Stimulated activated naive B cell treated with anti-CD40 and anti-IgM and Interleukin-4, amounts not matched to agents 10 μg/mL and 1 μg/mL and 100 μg/mL, for 72 hours (primary cell): Measurements from ENCODE around the gene FHAD1.

ENCODE experiments used
- ATAC-seq, 2 donors: fragments of 150-1000 bp; cut with Tn5 transposase; replicated peaks; 2 replicates each; pipeline ENCODE4 v1.10.0; 2021; ENCODE audit warnings: moderate library complexity in 1 of 2
- DNase-seq: peaks from one replicate; pipeline ENCODE4 v3.0.0; 2021
- H3K27ac Mint-ChIP-seq: one replicate; pipeline ENCODE4 v1.8.0; 2022; ENCODE audit warnings: mild to moderate bottlenecking, mixed read lengths
- H3K27me3 Mint-ChIP-seq, 2 donors: one replicate each; pipeline ENCODE4 v1.8.0; 2022; ENCODE audit warnings: mixed read lengths in 2 of 2
- H3K36me3 Mint-ChIP-seq, 2 donors: one replicate each; pipeline ENCODE4 v1.8.0; 2022; ENCODE audit warnings: mixed read lengths in 2 of 2, mild to moderate bottlenecking in 1 of 2
- H3K4me1 Mint-ChIP-seq, 2 donors: one replicate each; pipeline ENCODE4 v1.8.0; 2022; ENCODE audit warnings: mixed read lengths in 2 of 2, mild to moderate bottlenecking in 1 of 2
- H3K4me3 Mint-ChIP-seq, 2 donors: one replicate each; pipeline ENCODE4 v1.8.0; 2022; ENCODE audit warnings: mild to moderate bottlenecking in 2 of 2, mixed read lengths in 2 of 2, moderate library complexity in 1 of 2
- H3K9me3 Mint-ChIP-seq, 2 donors: one replicate each; pipeline ENCODE4 v1.8.0; 2022; ENCODE audit warnings: mixed read lengths in 2 of 2, mild to moderate bottlenecking in 1 of 2

The FHAD1 gene

DNA sequence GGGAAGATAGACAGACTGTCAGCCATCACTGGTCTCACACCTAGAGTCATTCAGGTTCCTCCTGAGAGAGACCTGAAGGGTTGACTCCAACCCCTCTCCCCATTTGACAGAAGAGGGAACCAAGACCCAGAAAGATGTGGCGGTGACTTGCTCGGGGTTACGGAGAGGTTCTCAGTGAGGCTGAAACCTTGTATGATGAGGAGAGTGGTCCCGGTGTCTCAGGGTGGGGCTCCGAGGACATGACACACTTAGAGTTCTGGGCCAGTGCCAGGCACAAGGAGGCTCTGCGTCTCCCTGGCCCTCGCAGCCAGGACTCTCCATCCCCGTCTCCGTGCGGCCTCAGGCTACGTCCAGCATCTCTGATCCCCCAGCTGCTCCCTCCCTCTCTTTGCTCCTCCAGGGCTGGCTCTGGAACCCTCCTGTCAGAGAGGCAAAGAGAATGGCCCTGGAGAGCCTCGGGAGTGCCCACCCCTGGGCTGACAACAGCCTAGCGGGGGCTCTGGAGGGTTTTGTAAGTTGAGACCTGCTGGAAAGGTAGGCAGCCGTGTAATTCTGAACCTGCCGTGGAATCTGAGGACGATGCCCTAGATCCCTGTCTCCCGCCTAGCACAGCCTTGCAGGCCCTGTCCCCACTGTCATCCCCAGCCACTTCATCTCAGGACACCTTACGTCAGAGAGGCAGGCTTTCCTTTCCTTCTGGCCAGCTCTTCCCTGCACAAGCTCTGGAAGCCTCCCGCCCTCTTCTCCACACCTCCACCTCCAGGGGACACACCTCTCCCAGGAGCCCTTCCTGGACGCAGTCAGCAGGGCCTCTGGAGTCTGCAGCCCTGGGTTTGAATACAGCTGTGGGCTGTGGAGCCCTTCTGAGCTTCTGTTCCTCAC is 166.8 kb downstream of the FHAD1 start:
- peaks cover 8 to 24% of the 10 kb centered on the region in 2 donors for H3K36me3 Mint-ChIP-seq
- no peak for DNase-seq
- H3K27ac Mint-ChIP-seq: peak overlapping the region; percentile 56
- H3K4me3 Mint-ChIP-seq: no peak overlapping the region
- no peaks in the 10 kb centered on the region for H3K9me3 Mint-ChIP-seq
- H3K27me3 Mint-ChIP-seq: no peaks in the 10 kb centered on the region
- ATAC-seq: no peak
- peaks cover 57 to 83% of the 10 kb centered on the region in 2 donors for H3K4me1 Mint-ChIP-seq

- H3K27me3 Mint-ChIP-seq: no peaks in the 10 kb centered on the region
- DNase-seq: no peak
- H3K27ac Mint-ChIP-seq: no peak overlapping the region
- H3K9me3 Mint-ChIP-seq: no peaks in the 10 kb centered on the region
- ATAC-seq: no peak
- H3K4me3 Mint-ChIP-seq: no peak overlapping the region
- H3K36me3 Mint-ChIP-seq: peaks cover 8 to 24% of the 10 kb centered on the region in 2 donors
- H3K4me1 Mint-ChIP-seq: peaks cover 55 to 76% of the 10 kb centered on the region in 2 donors
Observed at GRCh38 chr1:15414445-15414983, 167.5 kb downstream of the FHAD1 start.

DNA sequence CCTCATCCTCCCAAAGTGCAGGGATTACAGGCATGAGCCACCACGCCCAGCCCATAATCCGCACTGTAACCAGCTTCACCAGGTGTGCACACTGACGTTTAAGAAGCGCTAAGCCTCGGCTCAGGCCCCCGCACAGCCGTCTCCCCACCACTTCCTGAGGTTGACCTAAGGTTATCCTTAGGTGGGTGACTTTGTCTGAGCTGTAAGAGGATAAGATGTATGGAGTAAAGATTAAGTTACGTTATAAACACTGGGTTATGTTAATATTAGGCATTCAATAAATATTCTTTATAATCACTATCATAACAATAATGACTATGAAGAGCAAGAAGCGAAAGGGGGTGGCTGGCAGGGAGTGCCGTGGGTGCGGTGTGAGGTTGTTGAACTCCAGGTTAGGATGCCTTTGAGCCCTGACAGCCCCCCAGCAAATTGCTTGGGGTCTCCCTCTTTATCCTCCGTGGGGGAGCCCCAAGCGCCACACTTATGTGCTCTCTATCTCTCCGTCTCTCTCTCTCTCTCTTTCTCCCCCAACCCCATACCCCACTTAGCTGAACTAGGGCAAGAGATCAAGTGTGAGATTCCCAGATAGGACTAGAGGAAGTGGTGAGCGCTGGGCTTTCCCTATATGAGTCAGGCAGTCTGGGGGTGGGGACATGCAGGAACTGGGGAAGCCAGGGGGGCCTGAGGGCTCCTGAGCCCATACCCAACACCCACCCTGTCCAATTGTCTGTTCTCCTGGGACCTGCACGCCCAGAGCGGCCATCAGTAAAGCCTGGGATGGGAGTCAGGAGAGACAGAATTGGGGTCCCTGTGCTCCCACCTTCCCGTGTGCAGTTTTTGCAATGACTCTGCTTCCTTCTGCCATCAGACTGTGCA is 170.3 kb downstream of the FHAD1 start:
- peak overlapping the region; percentile 67 for H3K27ac Mint-ChIP-seq
- no peaks in the 10 kb centered on the region for H3K9me3 Mint-ChIP-seq
- peak overlapping the region; percentile 66 for H3K4me3 Mint-ChIP-seq
- ATAC-seq (peak; percentile 59 to 60), DNase-seq (peak; percentile 29)
- H3K36me3 Mint-ChIP-seq: peaks cover 15 to 24% of the 10 kb centered on the region in 2 donors
- H3K4me1 Mint-ChIP-seq: peaks cover 40 to 61% of the 10 kb centered on the region in 2 donors
- H3K27me3 Mint-ChIP-seq: no peaks in the 10 kb centered on the region

DNA sequence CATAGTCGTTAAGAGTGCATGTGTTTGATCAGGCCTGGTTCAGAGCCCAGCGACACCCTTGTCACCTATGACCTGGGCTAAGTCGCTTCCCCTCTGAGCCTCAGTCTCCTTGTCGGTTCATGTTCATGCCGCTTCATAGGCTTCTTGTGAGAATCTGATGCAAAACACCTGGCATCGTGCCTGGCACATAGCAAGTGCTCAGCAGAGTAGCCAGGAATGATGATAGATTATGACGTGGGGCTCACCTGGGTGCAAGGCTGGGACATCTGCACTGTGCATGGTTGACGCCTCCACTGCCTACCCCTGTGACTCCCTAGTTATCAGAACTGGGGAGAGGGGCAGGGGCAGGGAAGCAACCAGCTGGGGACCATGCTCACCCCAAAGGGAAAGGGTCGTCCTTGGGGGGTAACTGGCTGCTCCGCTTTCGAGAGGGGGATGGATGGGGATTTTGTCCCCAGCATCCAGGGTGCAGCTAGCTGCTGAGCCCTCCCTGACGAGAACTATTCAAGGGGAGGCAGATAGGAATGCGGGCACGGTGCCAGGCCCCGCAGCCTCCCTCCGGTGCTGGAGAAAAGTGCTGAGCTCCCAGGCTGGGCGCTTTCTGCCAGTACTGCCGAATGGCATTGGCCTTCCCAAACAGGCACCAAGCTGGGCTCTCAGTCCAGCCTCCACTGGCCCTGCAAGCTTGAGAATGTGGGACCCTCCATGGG is 171.9 kb downstream of the FHAD1 start:
- peaks cover 27 to 44% of the 10 kb centered on the region in 2 donors for H3K4me1 Mint-ChIP-seq
- no peak for DNase-seq
- H3K9me3 Mint-ChIP-seq: no peaks in the 10 kb centered on the region
- H3K27ac Mint-ChIP-seq: no peak overlapping the region
- peaks cover 15 to 21% of the 10 kb centered on the region in 2 donors for H3K36me3 Mint-ChIP-seq
- H3K4me3 Mint-ChIP-seq: no peak overlapping the region
- no peaks in the 10 kb centered on the region for H3K27me3 Mint-ChIP-seq
- ATAC-seq: no peak

GRCh38 chr1:15420853-15421465 is 173.9 kb downstream of the FHAD1 start:
- no peak for ATAC-seq
- H3K4me3 Mint-ChIP-seq: no peak overlapping the region
- no peak overlapping the region for H3K27ac Mint-ChIP-seq
- DNase-seq: no peak
- no peaks in the 10 kb centered on the region for H3K9me3 Mint-ChIP-seq
- H3K36me3 Mint-ChIP-seq: peaks cover 15 to 20% of the 10 kb centered on the region in 2 donors
- H3K4me1 Mint-ChIP-seq: peaks cover 20 to 24% of the 10 kb centered on the region in 2 donors
- H3K27me3 Mint-ChIP-seq: no peaks in the 10 kb centered on the region

GRCh38 chr1:15422871-15423270 is 175.8 kb downstream of the FHAD1 start:
- ATAC-seq (no peak), DNase-seq (no peak)
- Mint-ChIP-seq H3K4me3 (no peak overlapping the region), H3K9me3 (no peaks in the 10 kb centered on the region), H3K27ac (no peak overlapping the region), H3K36me3 (peaks cover 24 to 35% of the 10 kb centered on the region in 2 donors), H3K4me1 (peaks cover 5 to 8% of the 10 kb centered on the region in 2 donors), H3K27me3 (no peaks in the 10 kb centered on the region)

DNA sequence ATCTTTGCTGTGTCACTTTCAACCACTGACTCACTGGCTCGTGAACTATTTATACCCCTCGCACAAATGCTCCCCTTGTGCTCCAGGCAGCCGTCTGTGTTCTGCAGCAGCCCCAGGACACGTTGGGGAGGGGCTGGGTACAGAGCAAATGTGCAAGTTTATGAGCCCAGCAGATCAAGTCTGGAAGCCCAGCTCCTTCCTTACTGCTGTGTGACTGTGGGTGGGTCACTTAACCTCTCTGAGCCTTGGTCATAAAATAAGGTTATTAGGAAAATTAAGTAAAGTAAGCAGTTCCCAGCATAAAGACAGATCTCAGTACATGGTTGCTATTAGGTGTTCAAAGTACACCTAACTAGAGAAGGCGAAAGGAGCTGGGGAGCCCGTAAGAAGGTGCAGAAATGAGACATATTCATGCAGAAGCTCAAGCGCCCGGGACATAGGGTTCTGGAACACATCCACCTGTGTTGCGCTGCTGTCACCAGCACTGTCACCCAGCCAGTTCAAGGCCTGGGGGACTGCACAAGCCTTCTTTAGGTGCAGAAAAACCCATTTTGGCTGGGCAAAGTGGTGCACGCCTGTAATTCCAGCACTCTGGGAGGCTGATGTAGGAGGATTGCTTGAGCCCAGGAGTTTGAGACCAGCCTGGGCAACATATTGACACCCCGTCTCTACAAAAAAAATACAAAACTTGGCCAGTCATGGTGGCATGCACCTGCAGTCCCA is 176.5 kb downstream of the FHAD1 start:
- H3K4me1 Mint-ChIP-seq: peaks cover 4 to 8% of the 10 kb centered on the region in 2 donors
- ATAC-seq: no peak

GRCh38 chr1:15424146-15424667 is 177.2 kb downstream of the FHAD1 start:
- no peak overlapping the region for H3K4me3 Mint-ChIP-seq
- DNase-seq (no peak), ATAC-seq (no peak)
- no peaks in the 10 kb centered on the region for H3K9me3 Mint-ChIP-seq
- peaks cover 29 to 38% of the 10 kb centered on the region in 2 donors for H3K36me3 Mint-ChIP-seq
- no peaks in the 10 kb centered on the region for H3K27me3 Mint-ChIP-seq
- no peak overlapping the region for H3K27ac Mint-ChIP-seq
- peaks cover 4 to 8% of the 10 kb centered on the region in 2 donors for H3K4me1 Mint-ChIP-seq

More for the DNA sequence above, 176.5 kb downstream of the FHAD1 start:
- Mint-ChIP-seq H3K27me3 (no peaks in the 10 kb centered on the region), H3K9me3 (no peaks in the 10 kb centered on the region), H3K27ac (no peak overlapping the region), H3K36me3 (peaks cover 28 to 38% of the 10 kb centered on the region in 2 donors), H3K4me3 (no peak overlapping the region)
- DNase-seq: no peak

DNA sequence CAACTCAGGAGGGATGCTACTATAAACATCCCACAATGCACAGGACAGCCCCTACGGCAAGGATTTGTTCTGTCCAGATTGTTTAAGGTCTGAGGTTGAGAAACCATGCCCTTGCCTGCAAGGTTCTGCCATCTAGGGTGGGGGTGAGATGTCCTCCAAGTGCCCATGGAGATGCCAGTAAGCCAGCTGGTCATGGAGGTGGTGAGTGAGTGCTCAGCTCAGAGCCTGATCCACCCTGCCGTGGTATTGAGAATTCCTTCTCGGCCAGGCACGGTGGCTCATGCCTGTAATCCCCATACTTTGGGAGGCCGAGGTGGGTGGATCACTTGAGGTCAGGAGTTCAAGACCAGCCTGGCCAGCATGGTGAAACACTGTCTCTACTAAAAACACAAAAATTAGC is 178.0 kb downstream of the FHAD1 start:
- peaks cover 26 to 38% of the 10 kb centered on the region in 2 donors for H3K36me3 Mint-ChIP-seq
- DNase-seq: no peak
- no peaks in the 10 kb centered on the region for H3K27me3 Mint-ChIP-seq
- no peak overlapping the region for H3K27ac Mint-ChIP-seq
- no peak overlapping the region for H3K4me3 Mint-ChIP-seq
- peaks cover 4 to 8% of the 10 kb centered on the region in 2 donors for H3K4me1 Mint-ChIP-seq
- no peak for ATAC-seq
- H3K9me3 Mint-ChIP-seq: no peaks in the 10 kb centered on the region

- DNase-seq: no peak
- no peak for ATAC-seq
- H3K36me3 Mint-ChIP-seq: peaks cover 24 to 40% of the 10 kb centered on the region in 2 donors
- no peak overlapping the region for H3K4me3 Mint-ChIP-seq
- H3K27me3 Mint-ChIP-seq: no peaks in the 10 kb centered on the region
- peak overlapping the region; percentile 56 for H3K27ac Mint-ChIP-seq
- H3K4me1 Mint-ChIP-seq: peaks cover 4 to 8% of the 10 kb centered on the region in 2 donors
- no peaks in the 10 kb centered on the region for H3K9me3 Mint-ChIP-seq
Observed at GRCh38 chr1:15425521-15425920, 178.5 kb downstream of the FHAD1 start.

DNA sequence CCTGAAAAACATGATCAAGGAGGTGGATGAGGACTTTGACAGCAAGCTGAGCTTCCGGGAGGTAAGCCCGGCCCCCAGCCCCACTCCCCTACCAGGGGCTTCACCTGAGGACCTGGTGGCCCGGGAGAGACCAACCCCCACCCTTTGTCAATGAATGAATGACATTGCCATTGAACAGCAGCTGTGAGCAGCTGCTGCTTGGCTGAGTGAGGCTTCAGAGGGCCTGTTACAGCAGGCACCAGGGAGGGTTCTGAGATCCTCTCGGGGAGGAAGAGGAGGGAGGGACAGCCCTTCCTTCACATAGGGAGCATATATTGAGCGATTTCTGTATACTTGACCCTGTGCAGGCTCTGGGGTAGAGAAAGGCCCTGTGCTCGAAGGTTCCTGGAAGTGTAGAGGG is 178.9 kb downstream of the FHAD1 start:
- Mint-ChIP-seq H3K9me3 (no peaks in the 10 kb centered on the region), H3K4me1 (peaks cover 3 to 7% of the 10 kb centered on the region in 2 donors), H3K27me3 (no peaks in the 10 kb centered on the region), H3K27ac (peak overlapping the region; percentile 84), H3K4me3 (no peak overlapping the region), H3K36me3 (peaks cover 23 to 39% of the 10 kb centered on the region in 2 donors)
- ATAC-seq (no peak), DNase-seq (no peak)

DNA sequence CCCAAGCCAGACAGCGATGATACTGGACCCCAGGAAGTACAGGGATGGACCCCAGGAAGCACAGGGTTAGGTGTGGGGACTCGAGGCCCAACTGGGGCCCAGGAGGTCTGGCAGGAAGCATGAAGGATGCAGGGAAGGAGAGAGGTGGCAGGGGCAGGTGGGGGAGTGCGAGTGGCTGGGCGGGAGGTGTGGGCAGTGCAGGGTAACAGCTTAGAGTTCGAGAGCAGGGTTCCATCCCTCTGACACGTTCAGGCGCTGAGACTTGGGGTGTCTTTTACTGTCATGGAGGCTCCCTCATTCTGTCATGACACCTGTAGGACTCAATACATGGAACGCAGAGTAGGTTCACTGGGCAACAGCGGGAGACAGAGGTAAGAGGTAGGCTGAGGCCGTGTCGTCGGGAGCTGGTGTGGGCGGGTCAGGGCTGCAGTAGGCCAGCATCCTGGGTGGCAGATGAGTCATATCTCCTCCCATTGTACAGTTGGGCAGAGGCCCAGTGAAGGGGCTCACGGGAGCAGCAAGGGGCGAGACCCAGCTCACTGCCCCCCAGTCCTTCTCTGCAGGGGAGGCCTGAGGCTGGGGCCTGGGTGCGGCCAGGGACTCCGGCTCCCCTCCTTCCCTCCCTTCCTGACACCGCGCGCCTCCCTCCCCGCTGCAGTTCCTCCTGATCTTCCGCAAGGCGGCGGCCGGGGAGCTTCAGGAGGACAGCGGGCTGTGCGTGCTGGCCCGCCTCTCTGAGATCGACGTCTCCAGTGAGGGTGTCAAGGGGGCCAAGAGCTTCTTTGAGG is 179.7 kb downstream of the FHAD1 start:
- H3K27ac Mint-ChIP-seq: peak overlapping the region; percentile 84
- H3K4me1 Mint-ChIP-seq: peaks cover 0 to 6% of the 10 kb centered on the region in 2 donors
- peaks cover 15 to 31% of the 10 kb centered on the region in 2 donors for H3K36me3 Mint-ChIP-seq
- ATAC-seq (no peak), DNase-seq (no peak)
- H3K27me3 Mint-ChIP-seq: no peaks in the 10 kb centered on the region
- H3K4me3 Mint-ChIP-seq: no peak overlapping the region
- no peaks in the 10 kb centered on the region for H3K9me3 Mint-ChIP-seq
